GM12878 (cell line): ENCODE measurements around the gene UBE2I. TPM values are rescaled to one million over a fixed set of nuclear protein-coding genes. Genes with fewer than 3 reads are reported as not detected.

Source experiments
- BHLHE40 ChIP-seq, 2 experiments: fragments of 450-650 bp in 1 of 2; IDR thresholded peaks; 2 replicates each; pipeline ENCODE4 v1.6.1; 2011 to 2017; ENCODE audit warnings: low read depth in 2 of 2, borderline replicate concordance in 1 of 2, improper control_type of control experiment in 1 of 2, low read length in 1 of 2, mild to moderate bottlenecking in 1 of 2
- CBX3 ChIP-seq: fragments of 200-600 bp; sonication (generic); IDR thresholded peaks from 2 replicates; pipeline ENCODE4 v1.6.1; 2016; ENCODE audit warnings: low read depth, borderline replicate concordance
- CHD1 ChIP-seq: IDR thresholded peaks from 2 replicates; pipeline ENCODE4 v1.6.1; 2012; ENCODE audit warnings: low read depth, low read length, improper control_type of control experiment
- CHD4 ChIP-seq: fragments of 200-600 bp; sonication (generic); IDR thresholded peaks from 2 replicates; pipeline ENCODE4 v1.6.1; 2016; ENCODE audit warnings: mild to moderate bottlenecking
- DPF2 ChIP-seq: fragments of 450-650 bp; IDR thresholded peaks from 2 replicates; pipeline ENCODE4 v1.6.1; 2017; ENCODE audit warnings: mild to moderate bottlenecking
- E2F8 ChIP-seq: fragments of 450-650 bp; IDR thresholded peaks from 2 replicates; pipeline ENCODE4 v1.6.1; 2018; ENCODE audit warnings: mild to moderate bottlenecking, low read depth, moderate library complexity; ENCODE audit not compliant: partially characterized antibody
- E4F1 ChIP-seq: fragments of 450-650 bp; IDR thresholded peaks from 2 replicates; pipeline ENCODE4 v1.6.1; 2018; ENCODE audit warnings: borderline replicate concordance, mild to moderate bottlenecking; ENCODE audit not compliant: partially characterized antibody
- ELK1 ChIP-seq: IDR thresholded peaks from 2 replicates; pipeline ENCODE4 v1.6.1; 2012; ENCODE audit warnings: low read depth, low read length, improper control_type of control experiment
- EP300 ChIP-seq, 2 experiments: fragments of 150-350 bp in 1 of 2; IDR thresholded peaks; 2 replicates each; pipeline ENCODE4 v1.6.1; 2011 to 2012; ENCODE audit warnings: low read depth in 2 of 2, low read length in 2 of 2, borderline replicate concordance in 1 of 2, improper control_type of control experiment in 1 of 2, inconsistent platforms in 1 of 2; ENCODE audit not compliant: control insufficient read depth in 1 of 2
- GATAD2B ChIP-seq: fragments of 450-650 bp; conservative IDR thresholded peaks from 2 replicates; pipeline ENCODE4 v1.6.1; 2017; ENCODE audit warnings: low read depth, mild to moderate bottlenecking, moderate library complexity
- HDAC6 ChIP-seq: fragments of 200-600 bp; sonication (generic); IDR thresholded peaks from one replicate; pipeline ENCODE4 v1.8.0; 2017; ENCODE audit warnings: antibody characterized with exemption; ENCODE audit not compliant: unreplicated experiment
- IRF4 ChIP-seq: IDR thresholded peaks from 2 replicates; pipeline ENCODE4 v1.6.1; 2011; ENCODE audit warnings: low read depth, low read length
- KDM1A ChIP-seq: fragments of 200-600 bp; sonication (generic); IDR thresholded peaks from 2 replicates; pipeline ENCODE4 v1.6.1; 2016; ENCODE audit warnings: borderline replicate concordance
- LARP7 ChIP-seq: fragments of 450-650 bp; IDR thresholded peaks from 2 replicates; pipeline ENCODE4 v1.6.1; 2017; ENCODE audit warnings: mild to moderate bottlenecking
- MEF2B ChIP-seq: fragments of 450-650 bp; IDR thresholded peaks from 2 replicates; pipeline ENCODE4 v1.6.1; 2018; ENCODE audit warnings: mild to moderate bottlenecking, moderate library complexity; ENCODE audit not compliant: partially characterized antibody, poor library complexity, severe bottlenecking
- PAX5 ChIP-seq: IDR thresholded peaks from 2 replicates; pipeline ENCODE4 v1.6.1; 2011; ENCODE audit warnings: low read depth, low read length, borderline replicate concordance
- PBX3 ChIP-seq: IDR thresholded peaks from 2 replicates; pipeline ENCODE4 v1.6.1; 2011; ENCODE audit warnings: mild to moderate bottlenecking, low read depth, low read length, moderate library complexity; ENCODE audit not compliant: insufficient replicate concordance
- POU2F2 ChIP-seq: IDR thresholded peaks from 3 replicates; pipeline ENCODE4 v1.6.1; 2011; ENCODE audit warnings: low read depth, mild to moderate bottlenecking, low read length, borderline replicate concordance
- SIX5 ChIP-seq: IDR thresholded peaks from 2 replicates; pipeline ENCODE4 v1.6.1; 2011; ENCODE audit warnings: mild to moderate bottlenecking, low read depth, low read length, moderate library complexity; ENCODE audit not compliant: severe bottlenecking
- SMAD5 ChIP-seq: IDR thresholded peaks from 2 replicates; pipeline ENCODE4 v1.6.1; 2016; ENCODE audit warnings: antibody characterized with exemption, low read depth
- STAT3 ChIP-seq: IDR thresholded peaks from 2 replicates; pipeline ENCODE4 v1.6.1; 2011; ENCODE audit warnings: low read depth, low read length, improper control_type of control experiment
- SUZ12 ChIP-seq: fragments of 200-600 bp; sonication (generic); IDR thresholded peaks from one replicate; pipeline ENCODE4 v1.6.1; 2018; ENCODE audit warnings: antibody characterized with exemption, mild to moderate bottlenecking; ENCODE audit not compliant: unreplicated experiment
- ZNF274 ChIP-seq: IDR thresholded peaks from one replicate; pipeline ENCODE4 v1.8.0; 2011; ENCODE audit not compliant: insufficient read length, insufficient read depth
- polyA plus RNA-seq, 11 experiments: library from polyadenylated mRNA; depleted of rRNA in 4 of 11; unstranded in 6 of 11; stranded (reverse) in 5 of 11; fragments of >200 nt; fragmentation: Nextera tagmentation in 4 of 11; fragmentation: Illumina TruSeq in 1 of 11; extraction: Ambion mirVana in 4 of 11; extraction: Trizol in 1 of 11; gene quantifications; 1 replicate in 1 of 11; 2 replicates in 10 of 11; pipeline versions ENCODE4 v1.2.1 to v1.2.3, GENCODE V29; 2011 to 2016; ENCODE audit warnings: inconsistent platforms in 2 of 11, missing spikeins in 2 of 11, low read depth in 1 of 11
- total RNA-seq, 4 experiments: library from RNA; depleted of rRNA in 3 of 4; stranded (reverse); fragments of >200 nt in 3 of 4; fragmentation: Illumina TruSeq in 1 of 4; extraction: Trizol in 1 of 4; gene quantifications; 2 replicates each; pipeline versions ENCODE4 v1.2.1 to v1.2.3, GENCODE V29; 2013 to 2021

The UBE2I gene
- total and polyA plus RNA-seq, 10 of the 15 experiments (the other 5 are each of a cell fraction or from before 2014, with no cell fraction given), result 47.5 to 243 (median 194) TPM

GRCh38 chr16:1351582-1352362, 42.3 kb downstream of the UBE2I start, which contains the start of the genes GNPTG and TSR3 (continued):
- peak; percentile 45 for TF ChIP-seq PBX3
- TF ChIP-seq ELK1, result peak; percentile 98
- TF ChIP-seq LARP7, result no peak; the same call in 1 of the 2 replicates
- peak in 1 of 2 experiments; percentile 59; a peak in 1 of 4 replicates for TF ChIP-seq EP300 (IDR thresholded peaks at IDR 0.05; ENCODE audit: borderline replicate concordance in 1 of 2, control insufficient read depth in 1 of 2, low read depth in 2 of 2, low read length in 2 of 2)
- no peak for TF ChIP-seq MEF2B
- peak; percentile 97 for TF ChIP-seq GATAD2B
- TF ChIP-seq BHLHE40 (IDR thresholded peaks at IDR 0.05; ENCODE audit: borderline replicate concordance in 1 of 2, low read depth in 2 of 2, low read length in 1 of 2), result peak; percentile 94 to 100
- no peak for TF ChIP-seq SUZ12
- no peak for TF ChIP-seq E4F1
- peak; percentile 27 for TF ChIP-seq HDAC6
- TF ChIP-seq SMAD5, result no peak
- no peak for TF ChIP-seq STAT3
- peak; percentile 93 for TF ChIP-seq DPF2
- TF ChIP-seq CHD1, result peak; percentile 50; the same call in 1 of the 2 replicates
- TF ChIP-seq CBX3, result no peak
- TF ChIP-seq KDM1A, result no peak
- no peak for TF ChIP-seq ZNF274
- TF ChIP-seq CHD4, result no peak
- TF ChIP-seq SIX5, result peak; percentile 60
- peak; percentile 40; the same call in 1 of the 2 replicates for TF ChIP-seq PAX5
- no peak for TF ChIP-seq E2F8
- TF ChIP-seq IRF4, result no peak
- TF ChIP-seq POU2F2, result peak; percentile 75
